GM23338 (cell line): ENCODE measurements around the gene NFE2. TPM values are rescaled to one million over a fixed set of nuclear protein-coding genes. Genes with fewer than 3 reads are reported as not detected.

ENCODE experiments used
- ATAC-seq: fragments of 200-7000 bp; cut with Tn5 transposase; 3 replicates; pipeline ENCODE4 v1.9.1; 2020
- DNase-seq: peaks from one replicate; pipeline ENCODE4 v3.0.0-alpha.2; 2015; ENCODE audit warnings: low spot score
- H2AFZ ChIP-seq: fragments of 200-600 bp; sonication (generic); 2 replicates; pipeline ENCODE4 v1.8.0; 2016; ENCODE audit warnings: antibody characterized with exemption, mild to moderate bottlenecking, moderate library complexity
- H3F3A ChIP-seq: fragments of 200-600 bp; sonication (generic); replicated peaks from 2 replicates; pipeline ENCODE4 v1.8.0; 2017; ENCODE audit warnings: antibody characterized with exemption, mixed run types, low read depth
- H3K27ac ChIP-seq: fragments of 200-600 bp; sonication (generic); 2 replicates; pipeline ENCODE4 v1.6.1; 2016; ENCODE audit warnings: low read depth
- H3K27me3 ChIP-seq: fragments of 200-600 bp; sonication (generic); 2 replicates; pipeline ENCODE4 v1.8.0; 2016; ENCODE audit warnings: mild to moderate bottlenecking, mixed run types, moderate library complexity; ENCODE audit not compliant: insufficient read depth
- H3K36me3 ChIP-seq: fragments of 200-600 bp; sonication (generic); 2 replicates; pipeline ENCODE4 v1.8.0; 2016; ENCODE audit warnings: mild to moderate bottlenecking; ENCODE audit not compliant: insufficient read depth
- H3K4me1 ChIP-seq: fragments of 200-600 bp; sonication (generic); 2 replicates; pipeline ENCODE4 v1.8.0; 2016; ENCODE audit warnings: mild to moderate bottlenecking, moderate library complexity; ENCODE audit not compliant: insufficient read depth
- H3K4me2 ChIP-seq: fragments of 200-600 bp; sonication (generic); 2 replicates; pipeline ENCODE4 v1.7.1; 2017; ENCODE audit warnings: mixed run types
- H3K4me3 ChIP-seq: fragments of 200-600 bp; sonication (generic); 2 replicates; pipeline ENCODE4 v1.6.1; 2016; ENCODE audit warnings: mixed run types
- H3K79me2 ChIP-seq: fragments of 200-600 bp; sonication (generic); replicated peaks from 2 replicates; pipeline ENCODE4 v1.8.0; 2017; ENCODE audit warnings: mild to moderate bottlenecking; ENCODE audit not compliant: insufficient read depth
- H3K9me2 ChIP-seq: fragments of 200-600 bp; sonication (generic); 2 replicates; pipeline ENCODE4 v1.8.0; 2017; ENCODE audit not compliant: insufficient read depth
- H4K20me1 ChIP-seq: fragments of 200-600 bp; sonication (generic); replicated peaks from 2 replicates; pipeline ENCODE4 v1.8.0; 2017; ENCODE audit warnings: mild to moderate bottlenecking; ENCODE audit not compliant: insufficient read depth
- H3K27ac Mint-ChIP-seq: 2 replicates; pipeline ENCODE4 v1.8.0; 2020; ENCODE audit warnings: inconsistent platforms, mild to moderate bottlenecking, moderate library complexity, mixed read lengths
- H3K27me3 Mint-ChIP-seq: 3 replicates; pipeline ENCODE4 v1.8.0; 2022; ENCODE audit warnings: low read depth, mild to moderate bottlenecking, moderate library complexity, mixed read lengths, inconsistent platforms; ENCODE audit not compliant: insufficient read depth, poor library complexity
- H3K36me3 Mint-ChIP-seq: 3 replicates; pipeline ENCODE4 v1.8.0; 2021; ENCODE audit warnings: low read depth, mild to moderate bottlenecking, inconsistent platforms, moderate library complexity, mixed read lengths
- H3K4me1 Mint-ChIP-seq: 3 replicates; pipeline ENCODE4 v1.8.0; 2020; ENCODE audit warnings: mild to moderate bottlenecking, inconsistent platforms, mixed read lengths
- H3K4me3 Mint-ChIP-seq: 3 replicates; pipeline ENCODE4 v1.8.0; 2021; ENCODE audit warnings: moderate library complexity, mild to moderate bottlenecking, inconsistent platforms, mixed read lengths
- H3K9me3 Mint-ChIP-seq: 3 replicates; pipeline ENCODE4 v1.8.0; 2020; ENCODE audit warnings: moderate library complexity, mild to moderate bottlenecking, inconsistent platforms, mixed read lengths
- CREB1 ChIP-seq: fragments of 250-450 bp; sonication (Bioruptor Pico); IDR thresholded peaks from 2 replicates; pipeline ENCODE4 v1.5.0; 2020; ENCODE audit warnings: low read depth, mild to moderate bottlenecking, moderate library complexity
- CTCF ChIP-seq, 2 experiments: fragments of 200-600 bp in 1 of 2; sonication (generic) in 1 of 2; conservative IDR thresholded peaks; 2 replicates each; pipeline versions ENCODE4 v1.5.1 to v1.6.1; 2016 to 2017; ENCODE audit warnings: antibody characterized with exemption in 2 of 2, low read depth in 2 of 2, mild to moderate bottlenecking in 2 of 2, moderate library complexity in 1 of 2
- ETS1 ChIP-seq: IDR thresholded peaks from 2 replicates; pipeline ENCODE4 v1.6.1; 2016; ENCODE audit warnings: antibody characterized with exemption
- EZH2 ChIP-seq: fragments of 200-600 bp; sonication (generic); IDR thresholded peaks from one replicate; pipeline ENCODE4 v1.8.0; 2017; ENCODE audit warnings: antibody characterized with exemption, mild to moderate bottlenecking, low read depth; ENCODE audit not compliant: unreplicated experiment
- EZH2phosphoT487 ChIP-seq: fragments of 200-600 bp; sonication (generic); IDR thresholded peaks from one replicate; pipeline ENCODE4 v1.8.1; 2018; ENCODE audit warnings: antibody characterized with exemption; ENCODE audit not compliant: unreplicated experiment
- JUNB ChIP-seq: IDR thresholded peaks from one replicate; pipeline ENCODE4 v1.6.1; 2016; ENCODE audit warnings: antibody characterized with exemption; ENCODE audit not compliant: unreplicated experiment
- NANOG ChIP-seq: IDR thresholded peaks from 2 replicates; pipeline ENCODE4 v1.6.1; 2016; ENCODE audit warnings: antibody characterized with exemption, borderline replicate concordance
- POLR2AphosphoS5 ChIP-seq: IDR thresholded peaks from 2 replicates; pipeline ENCODE4 v1.6.1; 2016; ENCODE audit warnings: antibody characterized with exemption, low read depth
- REST ChIP-seq: IDR thresholded peaks from one replicate; pipeline ENCODE4 v1.6.1; 2018; ENCODE audit warnings: antibody characterized with exemption; ENCODE audit not compliant: unreplicated experiment
- STAT1 ChIP-seq: IDR thresholded peaks from one replicate; pipeline ENCODE4 v1.6.1; 2016; ENCODE audit warnings: antibody characterized with exemption; ENCODE audit not compliant: unreplicated experiment
- ZNF114 ChIP-seq: fragments of 250-450 bp; sonication (Bioruptor Pico); IDR thresholded peaks from 2 replicates; pipeline ENCODE4 v1.5.0; 2020; ENCODE audit warnings: mild to moderate bottlenecking, moderate library complexity
- ZNF331 ChIP-seq: fragments of 250-450 bp; sonication (Bioruptor Pico); IDR thresholded peaks from 2 replicates; pipeline ENCODE4 v1.5.0; 2020; ENCODE audit warnings: low read depth, mild to moderate bottlenecking, moderate library complexity
- ZNF462 ChIP-seq: fragments of 250-450 bp; sonication (Bioruptor Pico); IDR thresholded peaks from 2 replicates; pipeline ENCODE4 v1.5.0; 2020; ENCODE audit warnings: mild to moderate bottlenecking, moderate library complexity
- polyA plus RNA-seq: library from polyadenylated mRNA; unstranded; fragments of >200 nt; fragmentation: Nextera tagmentation; extraction: Ambion mirVana; gene quantifications from 2 replicates; pipeline ENCODE4 v1.2.1, GENCODE V29; 2016
- total RNA-seq: library from RNA; depleted of rRNA; stranded (reverse); fragments of >200 nt; shearing (Covaris generic); gene quantifications from 2 replicates; pipeline ENCODE4 v1.2.3, GENCODE V29; 2014

The NFE2 gene
- total and polyA plus RNA-seq, 2 experiments from 2014 or later = 1.3 to 1.8 TPM

GRCh38 chr12:54272214-54272613, 28.6 kb downstream of the NFE2 start:
- Histone ChIP-seq H3K27ac (no peak overlapping the region), H3K36me3 (peaks cover 11% of the 10 kb centered on the region; the same call in 1 of the 2 replicates), H4K20me1 (peaks cover 22% of the 10 kb centered on the region), H2AFZ (no peak overlapping the region), H3K4me2 (no peak overlapping the region), H3K27me3 (no peaks in the 10 kb centered on the region), H3F3A (no peaks in the 10 kb centered on the region), H3K79me2 (peaks cover 45% of the 10 kb centered on the region), H3K9me2 (no peaks in the 10 kb centered on the region), H3K4me1 (0 out of 2 replicates have a peak, but pooled peaks cover 8% of the 10 kb centered on the region), H3K4me3 (no peak overlapping the region)
- DNase-seq (no peak), ATAC-seq (no peak)
- H3K4me3 Mint-ChIP-seq = no peak overlapping the region
- TF ChIP-seq NANOG (no peak), CTCF (conservative IDR thresholded peaks at IDR 0.05; ENCODE audit: low read depth in 2 of 2) (no peak), EZH2phosphoT487 (no peak), EZH2 (no peak), ETS1 (no peak), POLR2AphosphoS5 (no peak), ZNF462 (CRISPR knock-in tag) (no peak), ZNF114 (no peak), JUNB (no peak), CREB1 (CRISPR knock-in tag) (no peak), REST (no peak), ZNF331 (CRISPR knock-in tag) (no peak), STAT1 (no peak)
- H3K27me3 Mint-ChIP-seq = peaks cover 8% of the 10 kb centered on the region
- H3K9me3 Mint-ChIP-seq = no peaks in the 10 kb centered on the region
- H3K4me1 Mint-ChIP-seq = peaks cover 11% of the 10 kb centered on the region; the same call in 2 of the 3 replicates
- H3K27ac Mint-ChIP-seq = no peak overlapping the region
- H3K36me3 Mint-ChIP-seq = peaks cover 21% of the 10 kb centered on the region
